Fibroblast of mammary gland (primary cell): ENCODE measurements around the gene KIF3B.

Source experiments
- DNase-seq: peaks from one replicate; pipeline ENCODE4 v3.0.0-alpha.2; 2010; ENCODE audit warnings: low read depth
- H3K4me3 ChIP-seq: 2 replicates; pipeline ENCODE4 v1.5.1; 2011; ENCODE audit warnings: low read depth, mild to moderate bottlenecking, low read length, moderate library complexity; ENCODE audit not compliant: control insufficient read depth
- TF ChIP-seq, protein P1 (sequence below): conservative IDR thresholded peaks from 2 replicates; pipeline ENCODE4 v1.5.1; 2011; ENCODE audit warnings: low read depth, low read length, inconsistent platforms; ENCODE audit not compliant: control insufficient read depth, insufficient read depth

KIF3B gene

DNA sequence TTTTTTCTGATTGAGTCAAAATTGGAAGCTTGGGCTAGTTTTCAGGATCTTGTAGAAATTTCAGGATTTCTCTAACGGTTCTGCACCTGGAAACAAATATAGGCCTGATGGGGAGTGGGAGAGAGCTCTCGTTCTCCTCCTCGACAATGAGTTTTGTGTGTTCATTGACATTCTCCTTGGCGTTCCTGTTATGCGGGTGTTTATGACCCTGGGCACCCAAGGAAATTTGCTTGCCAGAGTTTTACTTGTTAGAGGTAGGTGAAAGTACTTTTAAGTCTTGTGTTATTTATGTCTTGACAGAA is 82.8 kb downstream of the KIF3B start:
- TF ChIP-seq, protein P1, sequence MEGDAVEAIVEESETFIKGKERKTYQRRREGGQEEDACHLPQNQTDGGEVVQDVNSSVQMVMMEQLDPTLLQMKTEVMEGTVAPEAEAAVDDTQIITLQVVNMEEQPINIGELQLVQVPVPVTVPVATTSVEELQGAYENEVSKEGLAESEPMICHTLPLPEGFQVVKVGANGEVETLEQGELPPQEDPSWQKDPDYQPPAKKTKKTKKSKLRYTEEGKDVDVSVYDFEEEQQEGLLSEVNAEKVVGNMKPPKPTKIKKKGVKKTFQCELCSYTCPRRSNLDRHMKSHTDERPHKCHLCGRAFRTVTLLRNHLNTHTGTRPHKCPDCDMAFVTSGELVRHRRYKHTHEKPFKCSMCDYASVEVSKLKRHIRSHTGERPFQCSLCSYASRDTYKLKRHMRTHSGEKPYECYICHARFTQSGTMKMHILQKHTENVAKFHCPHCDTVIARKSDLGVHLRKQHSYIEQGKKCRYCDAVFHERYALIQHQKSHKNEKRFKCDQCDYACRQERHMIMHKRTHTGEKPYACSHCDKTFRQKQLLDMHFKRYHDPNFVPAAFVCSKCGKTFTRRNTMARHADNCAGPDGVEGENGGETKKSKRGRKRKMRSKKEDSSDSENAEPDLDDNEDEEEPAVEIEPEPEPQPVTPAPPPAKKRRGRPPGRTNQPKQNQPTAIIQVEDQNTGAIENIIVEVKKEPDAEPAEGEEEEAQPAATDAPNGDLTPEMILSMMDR, result no peak
- H3K4me3 ChIP-seq, result peak overlapping the region; percentile 64
- no peak for DNase-seq

DNA sequence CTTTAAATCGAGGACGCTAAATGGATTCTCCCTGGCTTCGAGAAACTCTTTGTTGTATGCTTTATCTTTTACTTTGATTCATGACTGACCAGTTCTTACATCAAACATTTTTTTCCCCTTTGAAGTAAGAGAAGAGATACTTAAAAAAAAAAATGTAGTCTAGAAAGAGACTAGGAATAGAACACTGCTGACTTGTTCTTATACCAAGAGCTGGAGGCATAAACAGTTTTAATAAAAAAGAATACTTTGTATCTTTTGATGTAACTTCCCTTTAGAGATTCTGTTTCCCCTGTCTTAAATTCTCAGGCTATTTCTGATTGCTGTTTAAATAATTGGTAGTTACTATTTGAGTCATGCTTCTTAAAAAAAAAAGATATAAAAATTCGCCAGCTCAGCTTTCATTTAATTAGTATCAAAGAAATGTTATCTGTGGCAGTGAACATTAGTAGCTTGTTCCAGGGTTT is 85.5 kb downstream of the KIF3B start:
- H3K4me3 ChIP-seq, result no peak overlapping the region
- TF ChIP-seq, protein P1, result no peak
- DNase-seq, result no peak

DNA sequence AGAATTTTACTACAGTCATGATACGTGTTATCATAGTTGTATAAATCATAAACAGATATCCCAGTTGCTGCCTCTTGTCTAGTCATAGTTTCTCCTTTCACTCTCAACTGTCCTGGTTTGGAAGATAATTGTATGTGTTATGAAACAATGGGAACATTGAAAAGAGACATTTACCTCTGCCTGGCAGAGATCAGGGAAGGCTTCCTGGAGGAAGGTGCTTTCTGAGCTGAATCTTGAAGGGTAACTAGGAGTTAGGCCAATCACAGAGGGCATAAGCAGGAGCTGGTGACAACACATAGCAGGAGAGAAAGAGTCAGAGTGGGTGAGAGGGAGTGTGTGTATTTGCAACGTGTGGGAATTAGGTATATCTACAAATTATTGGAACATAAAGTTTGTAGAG is 86.0 kb downstream of the KIF3B start:
- no peak overlapping the region for H3K4me3 ChIP-seq
- TF ChIP-seq, protein P1, result no peak
- DNase-seq, result no peak

DNA sequence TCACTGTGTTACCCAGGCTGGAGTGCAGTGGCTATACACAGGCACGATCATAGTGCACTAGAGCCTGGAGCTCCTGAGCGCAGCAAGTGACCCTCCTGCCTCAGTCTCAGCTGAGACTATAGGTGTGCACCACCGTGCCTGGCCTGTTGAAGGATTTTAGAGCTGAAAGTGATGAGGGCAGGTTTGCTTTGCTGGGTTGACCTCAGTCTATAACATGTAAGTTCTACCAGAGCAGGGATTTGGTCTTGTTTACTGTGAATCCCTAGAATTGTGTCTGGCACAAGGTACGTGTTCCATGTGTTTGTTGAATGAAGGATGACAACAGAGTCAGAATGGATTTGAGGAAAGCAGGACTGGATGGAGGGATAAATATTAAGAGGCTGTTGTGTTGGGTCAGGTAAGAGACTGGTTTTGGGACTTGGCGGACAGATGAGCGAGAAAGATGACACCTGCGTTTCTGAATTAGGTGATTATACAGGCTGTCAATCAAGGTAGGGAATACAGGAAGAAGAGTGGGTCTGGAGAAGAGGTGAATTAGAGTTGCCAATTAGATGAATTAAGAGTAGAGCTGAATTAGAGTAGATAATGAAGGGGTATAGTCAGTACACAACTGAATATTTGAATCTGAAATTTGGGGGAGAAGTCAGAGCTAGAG is 87.2 kb downstream of the KIF3B start:
- TF ChIP-seq, protein P1, result no peak
- DNase-seq, result no peak
- no peak overlapping the region for H3K4me3 ChIP-seq

DNA sequence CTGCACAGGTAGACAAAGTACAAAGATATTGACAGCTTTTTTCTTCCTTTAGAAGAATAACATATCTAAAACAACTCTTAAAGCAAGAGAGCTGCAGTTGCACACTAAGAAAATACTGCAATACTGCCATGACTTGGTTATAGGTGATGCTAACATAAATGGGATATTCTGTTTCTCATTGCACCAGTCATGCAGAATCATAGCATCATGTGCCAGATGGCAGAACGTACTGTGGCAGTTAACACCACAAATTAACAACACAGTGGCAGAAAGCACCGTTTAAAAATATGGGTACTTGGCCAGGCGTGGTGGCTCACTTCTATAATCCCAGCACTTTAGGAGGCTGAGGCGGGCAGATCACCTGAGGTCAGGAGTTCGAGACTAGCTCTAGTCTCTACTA is 88.1 kb downstream of the KIF3B start:
- no peak for DNase-seq
- no peak overlapping the region for H3K4me3 ChIP-seq
- TF ChIP-seq, protein P1, result no peak

DNA sequence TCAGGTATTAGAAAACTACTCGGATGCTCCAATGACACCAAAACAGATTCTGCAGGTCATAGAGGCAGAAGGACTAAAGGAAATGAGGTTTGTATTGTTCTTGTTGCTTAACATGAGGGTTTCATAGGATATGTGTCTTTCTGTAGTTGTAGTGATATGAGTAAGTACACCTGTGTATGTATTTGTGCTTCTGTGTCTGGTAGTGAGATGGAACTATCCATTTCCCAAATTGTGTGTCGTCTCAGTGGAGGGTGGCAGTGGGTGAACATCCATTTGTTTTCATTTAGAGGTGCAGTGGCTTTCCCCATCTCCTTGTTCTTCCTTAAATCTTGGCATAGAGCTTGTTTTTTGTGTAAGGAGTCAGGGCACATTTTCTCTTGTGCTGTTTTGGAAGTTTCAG is 88.9 kb downstream of the KIF3B start:
- TF ChIP-seq, protein P1, result no peak
- no peak overlapping the region for H3K4me3 ChIP-seq
- no peak for DNase-seq

DNA sequence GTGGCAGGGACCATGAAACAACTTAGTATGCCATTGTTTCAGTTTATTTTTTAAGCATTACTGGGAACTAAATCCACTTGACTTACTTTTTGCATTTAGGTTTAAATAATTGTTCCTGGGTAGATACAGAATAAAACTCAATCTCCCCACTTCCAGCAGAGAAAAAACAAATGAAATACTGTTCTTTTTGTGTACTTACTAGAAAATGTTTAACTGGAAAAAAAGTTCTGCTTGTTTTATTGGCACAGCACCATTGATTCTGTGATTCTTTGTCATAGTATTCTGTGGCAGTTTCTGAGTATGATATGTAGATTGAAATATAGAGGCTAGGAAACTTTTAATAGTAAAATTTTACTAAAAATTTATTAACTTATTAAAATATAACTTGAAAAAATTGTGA is 90.9 kb downstream of the KIF3B start:
- H3K4me3 ChIP-seq, result no peak overlapping the region
- TF ChIP-seq, protein P1, result no peak
- no peak for DNase-seq
